Cardiac fibroblast (primary cell): ENCODE measurements around the gene ZNF593OS.

Source experiments
- DNase-seq, 2 donors: peaks; one replicate each; pipeline versions ENCODE4 v3.0.0 to v3.0.0-alpha.2; 2010; ENCODE audit warnings: low read depth in 2 of 2
- H3K4me3 ChIP-seq, 2 donors: replicated peaks in 1 of 2; 1 replicate in 1 of 2; 2 replicates in 1 of 2; pipeline ENCODE4 v1.5.1; 2011; ENCODE audit warnings: low read depth in 2 of 2, low read length in 2 of 2, mild to moderate bottlenecking in 2 of 2, moderate library complexity in 1 of 2
- TF ChIP-seq, protein P1 (sequence below): IDR thresholded peaks from one replicate; pipeline ENCODE4 v1.5.1; 2011; ENCODE audit warnings: low read depth, mild to moderate bottlenecking, low read length, inconsistent platforms

ZNF593OS gene

DNA sequence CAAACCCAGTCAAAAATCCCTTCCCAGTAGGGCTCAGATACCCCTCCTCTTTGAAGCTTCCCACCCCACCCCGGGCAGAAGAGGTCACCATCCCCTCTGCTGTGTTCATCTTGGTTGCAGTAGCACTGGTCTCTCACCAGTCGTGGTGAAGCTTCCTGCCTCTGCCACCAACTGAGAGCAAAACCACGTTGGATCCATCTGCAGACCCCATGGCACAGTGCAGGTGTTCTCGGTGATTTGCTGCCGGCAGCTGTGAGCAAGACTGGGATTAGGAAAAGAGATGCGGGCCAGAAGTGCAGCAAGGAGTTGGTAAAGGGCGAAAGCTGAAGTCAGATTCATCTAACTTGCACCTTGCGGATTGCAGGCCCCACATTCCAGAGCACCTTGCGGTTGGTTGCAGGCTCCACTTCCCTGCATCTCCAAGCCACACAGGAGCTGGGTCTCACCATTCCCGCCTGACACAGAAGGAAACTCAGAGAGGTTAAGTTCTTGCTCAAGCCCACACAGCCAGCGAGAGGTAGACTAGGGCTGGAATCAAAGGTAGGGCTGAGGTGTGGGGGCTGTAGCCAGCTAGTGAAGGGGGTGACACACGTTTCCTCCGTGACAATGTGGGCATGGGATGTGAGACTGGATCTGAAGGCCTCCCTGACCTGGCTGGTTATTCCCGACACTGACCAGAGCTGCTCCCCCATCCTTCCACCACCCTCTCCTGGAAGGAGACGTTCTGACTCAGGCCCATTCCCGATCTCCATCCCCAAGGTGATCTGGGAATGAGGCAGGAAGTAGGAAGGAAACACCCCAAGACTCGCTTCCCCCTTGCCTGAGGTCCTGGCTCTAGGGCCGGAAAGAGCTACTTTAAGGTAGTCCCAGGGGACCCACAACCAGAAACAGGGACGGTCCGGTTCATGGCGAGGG is 16.0 kb downstream of the ZNF593OS start:
- DNase-seq = no peak
- TF ChIP-seq, protein P1, sequence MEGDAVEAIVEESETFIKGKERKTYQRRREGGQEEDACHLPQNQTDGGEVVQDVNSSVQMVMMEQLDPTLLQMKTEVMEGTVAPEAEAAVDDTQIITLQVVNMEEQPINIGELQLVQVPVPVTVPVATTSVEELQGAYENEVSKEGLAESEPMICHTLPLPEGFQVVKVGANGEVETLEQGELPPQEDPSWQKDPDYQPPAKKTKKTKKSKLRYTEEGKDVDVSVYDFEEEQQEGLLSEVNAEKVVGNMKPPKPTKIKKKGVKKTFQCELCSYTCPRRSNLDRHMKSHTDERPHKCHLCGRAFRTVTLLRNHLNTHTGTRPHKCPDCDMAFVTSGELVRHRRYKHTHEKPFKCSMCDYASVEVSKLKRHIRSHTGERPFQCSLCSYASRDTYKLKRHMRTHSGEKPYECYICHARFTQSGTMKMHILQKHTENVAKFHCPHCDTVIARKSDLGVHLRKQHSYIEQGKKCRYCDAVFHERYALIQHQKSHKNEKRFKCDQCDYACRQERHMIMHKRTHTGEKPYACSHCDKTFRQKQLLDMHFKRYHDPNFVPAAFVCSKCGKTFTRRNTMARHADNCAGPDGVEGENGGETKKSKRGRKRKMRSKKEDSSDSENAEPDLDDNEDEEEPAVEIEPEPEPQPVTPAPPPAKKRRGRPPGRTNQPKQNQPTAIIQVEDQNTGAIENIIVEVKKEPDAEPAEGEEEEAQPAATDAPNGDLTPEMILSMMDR = no peak
- no peak overlapping the region for H3K4me3 ChIP-seq

GRCh38 chr1:26154750-26155149 is 16.9 kb downstream of the ZNF593OS start:
- TF ChIP-seq, protein P1 = no peak
- no peak for DNase-seq
- no peak overlapping the region for H3K4me3 ChIP-seq

- no peak overlapping the region for H3K4me3 ChIP-seq
- DNase-seq = peak in 1 of 2 donors; percentile 23
- TF ChIP-seq, protein P1 = no peak
Measured at GRCh38 chr1:26153966-26154532, 17.6 kb downstream of the ZNF593OS start.

DNA sequence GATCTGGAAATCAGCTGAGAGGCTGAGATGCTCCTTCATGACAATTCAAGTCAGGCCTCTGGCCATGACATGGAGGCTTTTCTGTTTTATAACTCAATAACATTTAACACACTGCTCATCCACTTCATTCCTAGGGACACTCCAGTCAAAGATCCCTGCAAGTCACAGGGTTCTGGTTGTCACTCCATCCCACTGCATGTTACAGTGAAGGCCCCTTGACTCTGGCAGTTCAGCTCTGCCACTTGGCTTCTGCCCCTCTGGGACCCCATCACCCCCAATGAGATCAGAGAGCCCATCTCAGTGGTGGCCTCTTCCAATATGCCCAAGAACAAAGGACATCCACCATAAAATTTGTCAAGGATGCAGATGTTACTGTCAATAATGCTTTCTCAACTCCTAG is 22.7 kb downstream of the ZNF593OS start:
- no peak overlapping the region for H3K4me3 ChIP-seq
- DNase-seq = no peak
- TF ChIP-seq, protein P1 = no peak

- H3K4me3 ChIP-seq = no peak overlapping the region
- TF ChIP-seq, protein P1 = no peak
- no peak for DNase-seq
Measured at GRCh38 chr1:26145960-26146294, 25.7 kb downstream of the ZNF593OS start.

DNA sequence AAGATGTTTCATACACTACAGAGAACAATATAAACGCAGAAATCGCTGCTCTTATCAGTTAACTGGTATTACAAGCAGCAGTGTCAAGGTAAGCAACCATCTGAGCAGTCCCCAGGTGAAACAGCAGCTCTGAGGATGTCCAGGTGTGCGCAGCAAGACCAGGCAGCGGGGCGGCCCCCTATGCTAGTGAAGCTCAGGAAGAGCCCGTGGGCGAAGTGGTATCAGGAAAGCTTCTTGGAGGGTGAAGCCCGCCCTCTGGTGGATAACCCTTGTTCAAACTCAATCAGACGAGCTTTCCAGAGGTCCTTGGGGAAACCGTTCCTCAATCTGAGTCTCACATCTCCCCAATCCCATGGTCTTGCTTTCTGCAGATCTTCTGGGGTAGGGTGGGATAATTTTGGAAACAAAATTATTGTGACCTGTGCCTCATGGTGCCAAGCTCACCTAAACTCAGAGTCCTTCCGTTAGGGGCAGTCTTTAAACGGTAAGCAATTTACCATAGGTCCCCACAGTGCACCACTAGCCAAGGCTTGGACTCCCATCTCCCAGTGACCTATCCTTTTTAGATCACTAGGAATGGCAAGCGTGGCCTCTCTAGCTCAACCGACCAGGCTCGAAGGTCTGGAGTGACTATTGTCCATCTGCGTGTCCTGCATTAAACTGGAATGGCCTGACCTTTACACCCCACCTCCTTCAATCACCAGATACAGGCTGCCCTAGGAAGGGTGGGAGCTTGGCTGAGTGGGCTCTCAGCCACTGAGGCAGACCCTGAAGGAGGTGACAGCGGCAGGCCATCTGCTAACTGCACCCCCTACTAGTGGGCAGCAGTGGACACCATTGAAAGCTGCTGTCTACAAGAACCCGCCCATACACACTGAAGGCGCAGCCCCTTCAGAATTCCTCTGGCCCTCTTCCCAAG is 26.3 kb downstream of the ZNF593OS start:
- TF ChIP-seq, protein P1 = peak; percentile 71

More for the DNA sequence above, 26.3 kb downstream of the ZNF593OS start:
- no peak overlapping the region for H3K4me3 ChIP-seq
- peak; percentile 88 to 89 for DNase-seq
